GDM1 (cell line): ENCODE measurements around the gene GSK3B.

Experiments
- DNase-seq: peaks from one replicate; lab custom pipeline; 2025; lab: John Stamatoyannopoulos, UW

GSK3B gene

DNA sequence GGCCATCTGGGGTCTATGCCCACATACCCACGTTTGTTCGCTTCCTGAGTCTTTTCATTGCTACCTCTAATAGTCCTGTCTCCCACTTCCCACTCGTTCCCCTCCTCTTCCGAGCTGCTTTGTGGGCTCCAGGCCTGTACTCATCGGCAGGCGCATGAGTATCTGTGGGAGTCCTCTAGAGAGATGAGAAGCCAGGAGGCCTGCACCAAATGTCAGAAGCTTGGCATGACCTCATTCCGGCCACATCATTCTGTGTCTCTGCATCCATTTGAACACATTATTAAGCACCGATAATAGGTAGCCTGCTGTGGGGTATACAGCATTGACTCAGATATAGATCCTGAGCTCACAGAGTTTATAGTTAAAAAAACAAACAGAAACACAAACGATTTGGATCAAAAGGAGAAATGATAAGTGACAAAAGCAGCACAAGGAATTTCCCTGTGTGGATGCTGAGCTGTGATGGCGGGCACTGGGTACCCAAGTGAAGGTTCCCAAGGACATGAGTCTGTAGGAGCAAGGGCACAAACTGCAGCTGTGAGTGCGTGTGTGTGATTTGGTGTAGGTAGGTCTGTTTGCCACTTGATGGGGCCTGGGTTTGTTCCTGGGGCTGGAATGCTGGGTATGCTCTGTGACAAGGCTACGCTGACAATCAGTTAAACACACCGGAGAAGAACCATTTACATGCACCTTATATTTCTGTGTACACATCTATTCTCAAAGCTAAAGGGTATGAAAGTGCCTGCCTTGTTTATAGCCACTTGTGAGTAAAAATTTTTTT, 276.5 kb downstream of the GSK3B start:
- DNase-seq, result no peak

DNA sequence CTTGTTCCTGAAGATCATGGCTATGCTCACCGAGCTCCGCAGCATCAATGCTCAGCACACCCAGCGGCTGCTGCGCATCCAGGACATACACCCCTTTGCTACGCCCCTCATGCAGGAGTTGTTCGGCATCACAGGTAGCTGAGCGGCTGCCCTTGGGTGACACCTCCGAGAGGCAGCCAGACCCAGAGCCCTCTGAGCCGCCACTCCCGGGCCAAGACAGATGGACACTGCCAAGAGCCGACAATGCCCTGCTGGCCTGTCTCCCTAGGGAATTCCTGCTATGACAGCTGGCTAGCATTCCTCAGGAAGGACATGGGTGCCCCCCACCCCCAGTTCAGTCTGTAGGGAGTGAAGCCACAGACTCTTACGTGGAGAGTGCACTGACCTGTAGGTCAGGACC, 277.2 kb downstream of the GSK3B start:
- DNase-seq, result no peak

DNA sequence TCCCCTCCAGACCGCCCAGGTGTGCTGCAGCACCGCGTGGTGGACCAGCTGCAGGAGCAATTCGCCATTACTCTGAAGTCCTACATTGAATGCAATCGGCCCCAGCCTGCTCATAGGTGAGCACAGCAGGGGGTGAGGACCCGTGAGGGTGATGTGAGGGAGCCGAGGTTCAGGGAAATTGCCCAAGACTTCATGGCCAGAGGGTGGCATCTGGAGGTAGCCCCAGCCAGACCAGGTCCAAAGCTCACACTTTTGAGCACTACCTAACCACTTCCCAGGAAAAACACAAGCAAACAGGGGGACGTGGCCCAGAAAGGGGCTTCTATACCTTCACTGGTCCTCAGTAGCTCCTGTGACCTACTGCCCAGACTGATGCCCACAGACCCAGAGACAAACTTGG, 278.5 kb downstream of the GSK3B start:
- DNase-seq, result no peak

DNA sequence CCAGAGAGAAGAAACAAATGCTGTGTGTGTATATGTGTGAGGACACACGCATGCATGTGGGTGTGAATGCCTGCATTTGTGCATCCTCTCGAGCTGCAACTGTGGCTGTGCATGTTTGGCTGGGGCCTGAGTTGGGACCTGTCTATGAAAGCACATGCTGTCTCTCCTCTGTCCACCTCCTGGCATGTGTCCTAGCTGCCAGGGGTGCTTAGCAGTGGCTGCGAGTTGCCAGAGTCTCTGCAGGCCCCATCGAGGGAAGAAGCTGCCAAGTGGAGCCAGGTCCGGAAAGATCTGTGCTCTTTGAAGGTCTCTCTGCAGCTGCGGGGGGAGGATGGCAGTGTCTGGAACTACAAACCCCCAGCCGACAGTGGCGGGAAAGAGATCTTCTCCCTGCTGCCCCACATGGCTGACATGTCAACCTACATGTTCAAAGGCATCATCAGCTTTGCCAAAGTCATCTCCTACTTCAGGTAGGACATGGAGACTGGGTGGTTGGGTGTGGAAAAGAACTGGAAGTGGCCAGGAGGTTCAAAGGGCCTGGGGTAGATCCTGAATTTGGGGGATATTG, 281.7 kb downstream of the GSK3B start:
- DNase-seq, result no peak

DNA sequence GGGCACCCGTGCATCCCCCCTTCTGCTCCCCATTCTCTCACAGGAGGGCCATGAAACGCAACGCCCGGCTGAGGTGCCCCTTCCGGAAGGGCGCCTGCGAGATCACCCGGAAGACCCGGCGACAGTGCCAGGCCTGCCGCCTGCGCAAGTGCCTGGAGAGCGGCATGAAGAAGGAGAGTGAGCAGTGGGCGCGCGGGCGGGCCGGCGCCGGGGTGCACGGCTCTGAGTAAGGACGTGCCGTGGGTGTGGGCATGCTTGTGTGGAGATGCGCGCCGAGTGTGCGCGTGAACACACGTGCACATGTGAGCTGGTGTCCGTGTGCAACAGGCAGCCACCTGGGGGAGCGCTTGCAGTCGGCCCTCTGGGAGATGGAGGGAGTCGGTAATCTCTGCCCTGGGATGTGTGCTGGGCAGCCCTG, 284.2 kb downstream of the GSK3B start:
- DNase-seq, result no peak

DNA sequence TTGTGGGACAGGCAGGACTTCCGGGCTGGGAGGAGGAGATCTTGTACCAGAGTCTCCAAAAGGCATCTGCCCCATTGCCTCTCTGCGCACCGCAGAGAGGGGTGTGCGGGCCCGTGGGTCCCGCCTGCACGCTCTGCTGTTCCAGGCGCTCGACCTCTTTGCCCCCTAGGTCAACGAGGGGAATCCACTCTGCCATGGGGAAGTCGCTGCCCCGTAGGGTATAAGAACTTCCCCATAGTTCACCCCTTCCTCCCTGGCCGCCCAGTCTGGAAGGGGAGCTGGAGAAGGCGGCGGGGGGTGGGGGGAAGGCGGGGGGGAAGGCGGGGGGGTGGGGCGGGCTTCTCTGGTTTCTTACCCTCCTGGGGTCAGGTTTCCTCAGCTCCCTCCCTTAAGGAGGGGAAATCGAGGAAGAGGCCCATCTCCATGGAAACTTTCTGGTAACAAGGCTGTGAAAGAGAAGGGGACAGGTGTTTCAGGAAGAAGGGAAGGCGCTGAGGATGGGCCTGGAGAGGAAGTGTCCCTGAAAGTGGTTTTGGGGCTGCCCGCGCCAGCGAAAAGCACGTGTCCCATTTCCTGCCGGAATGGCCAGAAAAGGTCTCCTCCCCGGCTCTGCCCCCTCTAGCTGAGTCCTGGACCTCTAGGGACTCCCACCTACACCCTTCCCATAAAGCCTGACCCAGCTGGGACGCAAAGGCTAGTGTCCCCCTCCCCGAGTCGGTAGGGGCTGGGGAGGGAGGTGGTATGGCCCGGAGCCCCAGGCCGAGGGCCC, 284.8 kb downstream of the GSK3B start:
- no peak for DNase-seq

DNA sequence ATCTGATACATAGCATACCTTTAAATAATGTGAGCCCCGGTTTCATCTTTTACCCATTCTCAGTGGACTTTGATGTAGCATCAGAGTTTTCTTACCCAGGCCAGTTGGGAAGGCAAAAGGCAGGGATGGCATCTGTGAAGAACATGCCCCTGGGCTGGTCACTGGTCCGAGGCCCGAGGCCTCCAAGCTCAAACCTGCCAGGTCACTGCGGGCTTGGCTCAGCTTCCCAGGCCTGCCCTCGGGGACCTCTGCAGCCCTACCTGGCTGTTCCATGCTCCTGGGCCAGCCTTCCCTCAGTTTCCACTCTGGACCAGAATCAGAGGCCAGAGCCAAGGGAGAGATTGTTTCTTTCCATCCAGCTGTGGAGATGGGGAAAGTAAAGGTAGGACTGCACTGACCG, 285.4 kb downstream of the GSK3B start:
- no peak for DNase-seq

DNA sequence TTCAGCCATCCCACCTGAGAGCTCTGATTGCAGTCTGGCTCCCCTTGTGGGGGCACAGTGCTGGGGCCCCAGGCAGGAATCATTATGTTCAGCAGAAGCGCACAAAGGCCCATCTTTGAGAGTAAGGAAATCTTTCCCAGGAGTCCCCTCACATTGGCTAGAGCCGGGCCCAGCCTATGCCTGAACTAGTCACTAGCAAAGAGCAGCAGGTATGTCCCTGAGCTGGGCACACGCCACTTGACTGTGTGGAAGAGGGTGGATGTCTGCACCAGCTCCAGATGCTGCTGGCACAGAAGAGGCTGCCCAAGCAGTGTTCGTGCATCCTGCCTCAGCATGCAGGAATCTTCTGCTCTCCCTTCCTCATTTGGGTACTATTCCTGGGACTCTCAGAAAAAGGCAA, 286.0 kb downstream of the GSK3B start:
- no peak for DNase-seq

DNA sequence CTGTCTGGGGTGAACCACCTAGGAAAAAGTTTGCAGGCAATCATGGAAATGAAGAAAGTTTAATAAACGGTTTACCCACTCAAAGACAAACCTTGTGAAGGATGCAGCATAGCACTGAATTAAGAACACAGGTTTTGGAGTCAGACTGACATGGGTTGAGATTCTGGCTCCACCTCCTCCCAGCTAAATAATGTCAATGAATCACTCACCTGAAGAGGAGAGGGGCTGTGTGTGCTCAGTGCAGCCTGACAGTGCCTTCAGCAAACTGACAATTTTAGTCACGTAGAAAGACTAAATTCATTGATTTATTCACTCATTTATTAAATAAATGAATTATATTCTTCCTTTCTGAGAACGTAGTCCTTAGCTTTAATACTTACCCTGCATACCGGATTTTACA, 293.4 kb downstream of the GSK3B start:
- DNase-seq, result no peak

DNA sequence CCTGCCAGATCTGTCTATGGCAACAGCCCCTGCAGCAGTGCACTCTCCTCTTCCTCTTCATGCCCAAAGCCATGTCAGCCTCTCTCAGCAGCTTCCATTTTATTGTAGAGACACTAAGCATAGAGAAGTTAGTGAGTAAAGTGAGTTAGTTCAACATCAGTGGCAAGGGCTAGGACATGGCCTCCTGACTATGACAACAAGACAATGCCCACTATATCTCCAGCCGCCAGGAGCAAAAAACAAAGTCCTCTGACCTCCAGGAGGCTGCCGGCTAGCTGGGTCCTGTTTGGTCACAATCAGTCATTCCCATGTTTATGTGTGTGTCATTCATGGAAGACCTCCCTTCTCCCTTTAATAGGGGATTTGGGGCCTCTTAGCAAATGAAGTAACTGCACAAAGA, 297.5 kb downstream of the GSK3B start:
- DNase-seq, result no peak

DNA sequence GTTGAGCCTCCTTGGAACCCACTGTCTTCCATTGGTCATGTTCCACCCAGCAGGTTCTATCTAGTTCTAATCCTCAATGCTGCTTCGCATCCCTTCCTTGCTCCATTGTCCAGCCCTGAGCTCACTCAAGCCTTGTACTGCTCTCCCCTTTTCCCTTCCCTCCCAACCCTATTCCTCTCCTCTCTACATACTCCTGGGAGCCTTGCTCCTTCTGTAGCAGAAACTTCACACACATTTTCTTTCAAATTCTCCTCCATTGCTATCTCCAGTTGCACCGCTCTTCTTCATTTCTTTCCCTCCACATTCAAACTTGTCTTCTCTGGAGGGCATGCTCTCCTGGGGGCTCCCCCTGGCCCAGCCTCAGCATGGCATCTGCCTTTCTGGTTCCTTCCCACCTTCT, 297.9 kb downstream of the GSK3B start:
- no peak for DNase-seq

DNA sequence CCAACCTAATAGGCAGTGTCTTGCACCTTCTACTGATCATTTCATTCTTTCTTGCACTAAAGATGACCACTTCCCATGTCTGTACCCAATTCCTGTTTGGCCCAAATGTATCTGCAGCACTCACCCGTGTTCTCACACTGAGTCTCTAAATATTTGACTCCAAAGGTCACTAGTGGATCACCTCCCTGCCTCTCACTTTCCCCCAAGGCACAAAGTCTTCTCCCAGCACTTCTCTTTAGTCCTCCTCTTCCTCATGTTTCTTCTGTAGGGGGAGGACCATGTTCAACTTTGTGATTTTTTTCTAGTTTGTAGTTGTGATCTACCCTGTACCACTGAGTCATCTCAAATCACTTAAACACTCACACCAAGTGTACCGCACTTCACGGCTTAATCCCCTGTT, 298.4 kb downstream of the GSK3B start:
- DNase-seq, result no peak

DNA sequence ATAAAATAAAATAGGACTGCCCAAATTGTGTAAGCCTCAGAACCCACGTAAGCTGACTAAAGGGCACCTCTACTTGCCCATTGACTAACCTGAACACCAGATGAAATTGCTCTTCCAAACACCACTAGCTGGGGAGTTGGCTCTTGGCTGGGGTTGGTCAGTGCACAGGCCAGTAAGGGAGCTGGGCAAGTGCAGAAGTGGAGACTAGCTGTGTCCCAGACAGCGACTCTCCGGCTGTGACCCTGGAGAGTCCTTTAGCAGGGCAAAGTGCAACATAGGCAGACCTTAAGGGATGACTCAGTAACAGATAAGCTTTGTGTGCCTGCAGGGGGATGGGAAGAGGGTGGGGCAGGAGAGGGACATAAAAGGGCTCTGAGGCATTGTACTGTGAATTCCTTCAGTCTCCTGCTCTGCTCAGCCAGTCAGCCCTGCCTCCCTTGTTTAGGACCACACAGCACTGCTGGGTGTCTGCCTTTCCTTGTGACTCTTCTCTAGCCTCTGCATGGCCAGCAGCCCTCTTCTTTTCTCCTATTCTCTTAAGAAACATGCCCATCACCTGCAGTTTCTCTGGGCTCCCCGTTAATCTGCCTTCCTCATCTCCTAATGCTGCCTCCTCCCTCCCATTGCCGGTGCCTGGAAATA, 299.2 kb downstream of the GSK3B start:
- no peak for DNase-seq

DNA sequence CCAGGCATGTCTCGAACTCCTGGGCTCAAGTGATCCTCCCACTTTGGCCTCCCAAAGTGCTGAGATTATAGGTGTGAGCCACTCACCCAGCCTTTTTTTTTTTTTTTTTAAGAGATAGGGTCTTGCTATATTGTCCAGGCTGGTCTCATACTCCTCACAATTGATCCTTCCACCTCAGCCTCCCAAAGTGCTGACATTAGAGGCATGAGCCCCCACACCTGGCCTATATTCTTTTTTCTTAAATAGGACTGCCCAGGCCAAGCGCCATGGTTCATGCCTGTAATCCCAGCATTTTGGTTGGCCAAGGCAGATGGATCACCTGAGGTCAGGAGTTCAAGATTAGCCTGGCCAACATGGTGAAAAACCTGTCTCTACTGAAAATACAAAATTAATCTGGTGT, 299.8 kb downstream of the GSK3B start:
- DNase-seq, result no peak

DNA sequence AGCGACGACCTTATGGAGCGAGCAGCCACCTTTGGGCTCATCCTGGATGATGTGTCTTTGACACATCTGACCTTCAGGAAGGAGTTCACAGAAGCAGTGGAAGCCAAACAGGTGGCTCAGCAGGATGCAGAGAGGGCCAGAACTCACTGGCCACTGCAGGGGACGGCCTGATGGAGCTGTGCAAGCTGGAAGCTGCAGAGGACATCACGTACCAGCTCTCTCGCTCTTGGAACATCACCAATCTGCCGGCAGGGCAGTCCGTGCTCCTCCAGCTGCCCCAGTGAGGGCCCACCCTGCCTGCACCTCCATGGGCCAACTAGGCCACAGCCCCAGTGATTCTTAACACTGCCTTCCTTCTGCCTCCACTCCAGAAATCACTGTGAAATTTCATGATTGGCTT, 302.0 kb downstream of the GSK3B start:
- DNase-seq, result no peak

DNA sequence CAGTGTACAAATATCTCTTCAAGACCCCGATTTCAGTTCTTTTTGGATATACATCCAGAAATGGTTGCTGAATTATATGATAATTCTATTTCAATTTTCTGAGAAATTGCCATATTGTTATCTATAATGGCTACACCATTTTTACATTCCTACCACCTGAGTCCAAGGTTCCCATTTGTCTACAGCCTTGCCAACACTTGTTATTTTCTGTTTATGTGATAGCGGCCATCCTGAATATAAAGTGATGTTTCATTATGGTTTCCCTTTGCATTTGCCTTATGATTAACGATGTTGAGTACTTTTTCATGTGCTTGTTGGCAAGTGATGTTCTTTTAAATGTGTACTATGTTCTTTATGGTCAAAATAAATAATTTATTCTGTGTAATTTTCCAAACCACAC, 303.9 kb downstream of the GSK3B start:
- DNase-seq, result no peak

DNA sequence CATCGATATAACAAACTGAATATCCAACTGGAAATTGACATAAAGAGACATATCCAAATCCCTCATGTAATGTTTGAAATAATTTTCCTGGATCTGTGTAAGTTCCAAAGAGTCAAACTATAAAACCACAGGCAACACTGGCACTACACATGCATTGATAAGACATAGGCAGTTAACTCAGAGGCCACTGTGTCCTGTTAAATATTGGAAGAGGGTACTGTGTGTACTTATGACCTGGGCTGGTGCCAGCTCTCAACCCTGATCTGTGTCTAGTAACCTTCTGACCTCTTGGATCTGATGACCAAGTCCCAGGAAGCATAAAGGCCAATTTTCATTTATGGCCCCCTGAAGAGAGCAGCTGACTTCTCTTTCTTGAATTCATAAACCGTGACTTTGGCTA, 307.8 kb downstream of the GSK3B start:
- no peak for DNase-seq

DNA sequence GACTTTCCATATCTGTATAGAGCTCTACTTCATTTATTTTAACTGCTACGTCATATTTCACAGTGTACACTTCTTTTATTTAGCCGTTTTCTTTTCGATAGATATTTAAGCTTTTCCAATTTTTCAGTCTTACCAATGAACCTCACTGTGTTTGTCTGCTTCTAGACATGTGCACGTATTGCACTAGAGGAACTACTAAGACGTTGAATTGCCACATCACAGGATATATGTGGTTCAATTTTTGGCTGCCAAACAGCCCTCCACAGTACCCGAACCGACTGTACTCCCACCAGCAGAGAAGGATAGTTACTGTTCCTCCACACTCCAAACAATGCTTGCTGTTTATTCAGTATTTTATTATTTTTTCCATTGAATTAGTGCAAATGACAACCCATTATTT, 310.4 kb downstream of the GSK3B start:
- DNase-seq, result peak; percentile 2

DNA sequence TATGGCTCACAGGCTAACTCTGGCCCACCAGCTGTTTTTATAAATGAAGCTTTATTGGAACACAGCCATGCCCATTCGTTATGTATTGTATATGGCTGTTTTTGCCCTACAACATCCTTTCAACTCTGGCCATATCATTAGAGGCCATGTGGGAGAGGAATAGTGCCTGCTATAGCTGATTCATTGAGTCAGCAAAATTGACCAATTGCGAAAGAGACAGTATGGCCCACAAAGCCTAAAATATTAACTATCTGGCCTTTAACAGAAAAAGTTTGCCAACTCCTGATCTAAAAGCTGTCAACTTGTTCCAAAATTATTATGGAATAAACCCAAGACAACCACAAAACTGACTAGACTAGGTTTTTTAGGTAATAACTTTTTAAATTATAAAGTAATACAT, 311.0 kb downstream of the GSK3B start:
- no peak for DNase-seq

DNA sequence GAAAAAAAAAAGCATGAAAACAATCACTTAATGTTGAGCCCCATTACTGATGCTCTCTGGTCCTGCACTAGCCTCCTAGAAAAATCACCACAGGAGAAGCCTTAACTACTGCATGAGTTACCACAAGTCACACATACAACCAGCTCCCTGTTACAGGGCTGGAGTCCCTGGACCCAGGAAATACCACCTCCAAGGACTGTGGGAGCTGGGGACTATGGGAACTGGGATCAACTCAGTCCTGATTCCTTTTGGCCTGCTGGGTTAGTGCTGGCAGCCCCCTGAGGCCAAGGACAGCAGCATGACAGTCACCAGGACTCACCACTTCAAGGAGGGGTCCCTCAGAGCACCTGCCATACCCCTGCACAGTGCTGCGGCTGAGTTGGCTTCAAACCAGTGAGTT, 311.8 kb downstream of the GSK3B start:
- no peak for DNase-seq

DNA sequence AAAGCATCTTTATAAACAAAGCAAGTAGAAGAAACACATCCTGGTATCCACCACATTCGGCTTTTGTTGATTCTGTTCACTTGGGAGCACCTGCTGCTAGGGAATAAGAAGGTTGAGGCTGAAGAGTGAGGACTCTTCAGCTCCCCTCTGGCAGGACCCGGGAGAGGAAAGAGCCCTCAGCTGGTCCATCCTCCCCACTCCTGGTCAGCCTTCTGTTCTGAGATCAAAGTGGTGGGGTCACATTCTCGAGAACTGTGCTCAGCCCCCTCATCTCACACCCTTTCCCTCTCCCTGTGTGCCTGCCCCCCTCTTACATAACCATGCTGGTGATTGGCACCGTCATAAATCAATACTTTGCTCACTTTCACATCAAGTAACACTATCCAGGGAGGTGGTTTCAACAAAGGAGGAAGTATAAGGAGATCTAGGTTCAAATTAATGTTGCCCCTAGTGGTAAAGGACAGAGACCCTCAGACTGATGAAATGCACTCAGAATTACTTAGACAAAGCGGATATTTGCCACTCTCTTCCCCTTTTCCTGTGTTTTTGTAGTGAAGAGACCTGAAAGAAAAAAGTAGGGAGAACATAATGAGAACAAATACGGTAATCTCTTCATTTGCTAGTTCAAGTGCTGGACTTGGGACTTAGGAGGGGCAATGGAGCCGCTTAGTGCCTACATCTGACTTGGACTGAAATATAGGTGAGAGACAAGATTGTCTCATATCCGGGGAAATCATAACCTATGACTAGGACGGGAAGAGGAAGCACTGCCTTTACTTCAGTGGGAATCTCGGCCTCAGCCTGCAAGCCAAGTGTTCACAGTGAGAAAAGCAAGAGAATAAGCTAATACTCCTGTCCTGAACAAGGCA, 312.7 kb downstream of the GSK3B start, which contains the start of gene NR1I2:
Gene NR1I2, plus strand, starts transcription at position 772 of the 869 bp plus-strand sequence.
- no peak for DNase-seq
